H1 (cell line): Measurements from ENCODE around the gene ARSB. TPM values are rescaled to one million over a fixed set of nuclear protein-coding genes. Genes with fewer than 3 reads are reported as not detected.

ENCODE experiments used
- CTCF ChIA-PET: fragments of 300-600 bp; sonication (Branson Sonifier 250); formaldehyde crosslinking; loops from one replicate; lab custom pipeline; 2021; ENCODE audit not compliant: partially characterized antibody; lab: Charles Lee
- POLR2A ChIA-PET: fragments of 300-600 bp; sonication (Branson Sonifier 250); formaldehyde crosslinking; loops from one replicate; lab custom pipeline; 2021; ENCODE audit warnings: inconsistent platforms; ENCODE audit not compliant: partially characterized antibody; lab: Charles Lee
- DNase-seq, 2 experiments: peaks; one replicate each; pipeline versions ENCODE4 v3.0.0 to v3.0.0-alpha.2; 2010 to 2022; ENCODE audit warnings: low spot score in 2 of 2, low read depth in 1 of 2, mixed read lengths in 1 of 2
- FAIRE-seq: peaks from 2 replicates; lab custom pipeline; 2011; peaks lifted over from hg19 to GRCh38; lab: Jason Lieb, UNC
- H2AFZ ChIP-seq: 2 replicates; pipeline ENCODE4 v1.8.1; 2012; ENCODE audit warnings: low read length, inconsistent platforms
- H2AK5ac ChIP-seq: 2 replicates; pipeline ENCODE4 v1.6.1; 2013; ENCODE audit warnings: low read depth, low read length
- H2BK120ac ChIP-seq: replicated peaks from 2 replicates; pipeline ENCODE3; 2013; ENCODE audit warnings: low read depth, low read length, inconsistent platforms
- H2BK12ac ChIP-seq: 2 replicates; pipeline ENCODE4 v1.6.1; 2013; ENCODE audit warnings: low read depth, low read length
- H2BK15ac ChIP-seq: 2 replicates; pipeline ENCODE4 v1.6.1; 2013; ENCODE audit warnings: low read length
- H2BK20ac ChIP-seq: 2 replicates; pipeline ENCODE4 v1.6.1; 2013; ENCODE audit warnings: low read length
- H2BK5ac ChIP-seq: 2 replicates; pipeline ENCODE4 v1.6.1; 2013; ENCODE audit warnings: low read depth, low read length
- H3K14ac ChIP-seq: 2 replicates; pipeline ENCODE4 v1.6.1; 2013; ENCODE audit warnings: inconsistent platforms; ENCODE audit not compliant: insufficient read length
- H3K18ac ChIP-seq: 2 replicates; pipeline ENCODE4 v1.6.1; 2013; ENCODE audit warnings: low read length; ENCODE audit errors: extremely low read depth
- H3K23ac ChIP-seq: 2 replicates; pipeline ENCODE4 v1.6.1; 2013; ENCODE audit warnings: inconsistent platforms; ENCODE audit not compliant: insufficient read length
- H3K23me2 ChIP-seq: 2 replicates; pipeline ENCODE4 v1.6.1; 2013; ENCODE audit warnings: low read depth, low read length
- H3K27ac ChIP-seq: 2 replicates; pipeline ENCODE4 v1.6.1; 2011; ENCODE audit warnings: low read depth, low read length, inconsistent platforms
- H3K27me3 ChIP-seq, 4 experiments: replicated peaks in 1 of 4; 1 replicate in 1 of 4; 2 replicates in 3 of 4; pipeline versions ENCODE4 v1.6.1 to v1.8.1; 2011 to 2013; ENCODE audit warnings: low read length in 3 of 4, mild to moderate bottlenecking in 3 of 4, inconsistent platforms in 2 of 4, mixed read lengths in 2 of 4, moderate library complexity in 1 of 4; ENCODE audit not compliant: control insufficient read depth in 3 of 4, insufficient read depth in 3 of 4; ENCODE audit errors: extremely low read depth in 1 of 4
- H3K36me3 ChIP-seq, 4 experiments: 2 replicates each; pipeline versions ENCODE4 v1.6.1 to v1.8.1; 2011 to 2013; ENCODE audit warnings: mild to moderate bottlenecking in 4 of 4, low read length in 3 of 4, moderate library complexity in 2 of 4, control low read depth in 1 of 4, inconsistent platforms in 1 of 4; ENCODE audit not compliant: insufficient read depth in 4 of 4, control insufficient read depth in 2 of 4
- H3K4ac ChIP-seq: replicated peaks from 2 replicates; pipeline ENCODE3; 2013; ENCODE audit warnings: low read length, low read depth, mixed read lengths, inconsistent platforms; ENCODE audit not compliant: insufficient read length
- H3K4me1 ChIP-seq, 4 experiments: replicated peaks in 1 of 4; 1 replicate in 1 of 4; 2 replicates in 3 of 4; pipeline versions ENCODE4 v1.6.1 to v1.8.1; 2011 to 2013; ENCODE audit warnings: low read length in 3 of 4, inconsistent platforms in 2 of 4, mixed read lengths in 1 of 4; ENCODE audit not compliant: insufficient read depth in 4 of 4, control insufficient read depth in 3 of 4
- H3K4me2 ChIP-seq, 2 experiments: 2 replicates each; pipeline versions ENCODE4 v1.6.1 to v1.8.1; 2011 to 2013; ENCODE audit warnings: low read depth in 2 of 2, low read length in 2 of 2, control low read depth in 1 of 2, inconsistent platforms in 1 of 2, mild to moderate bottlenecking in 1 of 2; ENCODE audit not compliant: insufficient read depth in 1 of 2
- H3K4me3 ChIP-seq, 4 experiments: fragments of 200-600, 300-600 bp in 1 of 4; sonication (generic), shearing (Covaris generic), sonication (Bioruptor Twin) in 1 of 4; 2 replicates each; pipeline versions ENCODE4 v1.5.1 to v1.8.1; 2011 to 2016; ENCODE audit warnings: low read length in 4 of 4, low read depth in 3 of 4, control low read depth in 2 of 4, inconsistent platforms in 2 of 4, mild to moderate bottlenecking in 2 of 4, mixed read lengths in 1 of 4, moderate library complexity in 1 of 4; ENCODE audit not compliant: insufficient read depth in 2 of 4; ENCODE audit errors: extremely low read depth in 1 of 4
- H3K56ac ChIP-seq: replicated peaks from 2 replicates; pipeline ENCODE3; 2013; ENCODE audit warnings: low read depth, mild to moderate bottlenecking, mixed read lengths, low read length, inconsistent platforms; ENCODE audit not compliant: insufficient read length
- H3K79me1 ChIP-seq: 2 replicates; pipeline ENCODE4 v1.6.1; 2013; ENCODE audit warnings: low read depth, low read length, control low read depth
- H3K79me2 ChIP-seq, 2 experiments: 2 replicates each; pipeline versions ENCODE4 v1.6.1 to v1.8.1; 2012 to 2013; ENCODE audit warnings: low read length in 2 of 2, mild to moderate bottlenecking in 2 of 2, inconsistent platforms in 1 of 2; ENCODE audit not compliant: insufficient read depth in 2 of 2, control insufficient read depth in 1 of 2
- H3K9ac ChIP-seq, 4 experiments: replicated peaks in 1 of 4; 1 replicate in 1 of 4; 2 replicates in 3 of 4; pipeline versions ENCODE4 v1.6.1 to v1.8.1; 2011 to 2013; ENCODE audit warnings: low read depth in 3 of 4, low read length in 3 of 4, control low read depth in 2 of 4, mild to moderate bottlenecking in 2 of 4, moderate library complexity in 2 of 4, inconsistent platforms in 1 of 4; ENCODE audit errors: extremely low read depth in 1 of 4
- H3K9me3 ChIP-seq, 2 experiments: 2 replicates each; pipeline versions ENCODE4 v1.6.1 to v1.8.1; 2012 to 2013; ENCODE audit warnings: mild to moderate bottlenecking in 2 of 2, moderate library complexity in 2 of 2, control low read depth in 1 of 2, inconsistent platforms in 1 of 2, low read depth in 1 of 2, low read length in 1 of 2, mixed read lengths in 1 of 2; ENCODE audit not compliant: insufficient read depth in 2 of 2
- H4K20me1 ChIP-seq, 2 experiments: replicated peaks in 1 of 2; 2 replicates each; pipeline versions ENCODE3 to v1.8.1; 2011 to 2013; ENCODE audit warnings: inconsistent platforms in 2 of 2, low read length in 2 of 2, mild to moderate bottlenecking in 1 of 2; ENCODE audit not compliant: insufficient read depth in 2 of 2, control insufficient read depth in 1 of 2
- H4K5ac ChIP-seq: 2 replicates; pipeline ENCODE4 v1.6.1; 2013; ENCODE audit warnings: low read length, low read depth, mixed read lengths, inconsistent platforms; ENCODE audit not compliant: insufficient read length
- H4K8ac ChIP-seq: 2 replicates; pipeline ENCODE4 v1.8.0; 2013; ENCODE audit warnings: mild to moderate bottlenecking, moderate library complexity, low read length, inconsistent platforms; ENCODE audit not compliant: insufficient read depth; ENCODE audit errors: extremely low read depth
- H4K91ac ChIP-seq: replicated peaks from 2 replicates; pipeline ENCODE3; 2013; ENCODE audit warnings: low read length, mixed read lengths, inconsistent platforms; ENCODE audit not compliant: insufficient read length
- BRCA1 ChIP-seq: IDR thresholded peaks from 2 replicates; pipeline ENCODE4 v1.6.1; 2012; ENCODE audit warnings: low read depth, low read length, improper control_type of control experiment
- CHD1 ChIP-seq: IDR thresholded peaks from 2 replicates; pipeline ENCODE4 v1.6.1; 2012; ENCODE audit warnings: low read depth, low read length, improper control_type of control experiment
- CREB1 ChIP-seq: IDR thresholded peaks from 2 replicates; pipeline ENCODE4 v1.6.1; 2012; ENCODE audit warnings: inconsistent platforms
- CTBP2 ChIP-seq: IDR thresholded peaks from 2 replicates; pipeline ENCODE4 v1.7.0; 2011; ENCODE audit warnings: borderline replicate concordance, mild to moderate bottlenecking, moderate library complexity, mixed read lengths, low read length; ENCODE audit not compliant: insufficient read depth, insufficient read length
- HDAC2 ChIP-seq, 2 experiments: fragments of 300-600 bp in 1 of 2; sonication (generic) in 1 of 2; IDR thresholded peaks; 2 replicates each; pipeline ENCODE4 v1.6.1; 2011 to 2012; ENCODE audit warnings: low read depth in 2 of 2, low read length in 2 of 2, mild to moderate bottlenecking in 2 of 2, moderate library complexity in 2 of 2, borderline replicate concordance in 1 of 2, inconsistent platforms in 1 of 2
- KDM5A ChIP-seq: fragments of 200-600 bp; IDR thresholded peaks from 2 replicates; pipeline ENCODE4 v1.7.1; 2012; ENCODE audit warnings: mild to moderate bottlenecking, low read length, inconsistent platforms, mixed read lengths
- RBBP5 ChIP-seq: IDR thresholded peaks from 2 replicates; pipeline ENCODE4 v1.7.1; 2012; ENCODE audit warnings: low read depth, mild to moderate bottlenecking, inconsistent platforms, low read length, moderate library complexity, borderline replicate concordance
- RNF2 ChIP-seq: fragments of 200-900, 300-1000 bp; sonication (generic); IDR thresholded peaks from 2 replicates; pipeline ENCODE4 v1.7.1; 2016; ENCODE audit warnings: borderline replicate concordance, low read depth, mild to moderate bottlenecking, antibody characterized with exemption, low read length; ENCODE audit not compliant: poor library complexity, severe bottlenecking; ENCODE audit errors: missing control alignments
- SP2 ChIP-seq: IDR thresholded peaks from 2 replicates; pipeline ENCODE4 v1.6.1; 2012; ENCODE audit warnings: mild to moderate bottlenecking, low read length, inconsistent platforms
- TBP ChIP-seq: IDR thresholded peaks from 2 replicates; pipeline ENCODE4 v1.6.1; 2011; ENCODE audit warnings: low read depth, low read length, improper control_type of control experiment
- polyA plus RNA-seq, 7 experiments: library from polyadenylated mRNA; depleted of rRNA in 3 of 7; stranded (reverse) in 5 of 7; unstranded in 2 of 7; fragments of >200 nt in 5 of 7; fragments of 200-250 nt in 2 of 7; gene quantifications; 1 replicate in 5 of 7; 2 replicates in 1 of 7; 4 replicates in 1 of 7; pipeline versions ENCODE4 v1.2.1 to v1.2.3, GENCODE V29; 2011 to 2013; ENCODE audit warnings: missing spikeins in 2 of 7, mixed read lengths in 2 of 7
- total RNA-seq: library from RNA; stranded (reverse); fragmentation: NEBNext Ultra II Directional; extraction: Animal tissue kit (Norgen Biotek cat#: 25700); gene quantifications from 2 replicates; pipeline ENCODE4 v1.2.1, GENCODE V29; 2021

The ARSB gene
- total and polyA plus RNA-seq, 2 of the 8 experiments (the other 6 are each of a cell fraction or from before 2014, with no cell fraction given) = 6.4 to 13.9 TPM

DNA sequence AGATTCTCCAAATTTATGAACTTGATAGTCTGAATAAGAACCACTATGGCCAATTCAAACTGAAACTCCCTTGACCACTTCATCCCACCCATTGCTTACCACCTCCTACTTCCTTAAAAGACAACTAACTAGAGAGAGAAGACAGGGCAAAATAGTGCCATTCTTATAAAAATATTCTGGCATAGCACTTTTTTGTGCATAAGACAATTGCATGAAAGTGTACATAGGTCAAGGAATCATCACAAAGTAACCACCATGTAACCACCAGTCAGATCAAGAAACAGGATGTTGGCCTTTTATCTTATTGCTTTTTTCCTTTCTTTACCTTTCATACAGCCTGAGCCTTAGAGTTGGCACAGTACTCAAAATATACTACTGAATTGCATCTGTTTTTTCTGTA lies 8.1 kb upstream of the ARSB start:
- Histone ChIP-seq H4K91ac (no peak overlapping the region), H3K79me2 (no peaks in the 10 kb centered on the region), H3K36me3 (no peaks in the 10 kb centered on the region; a peak in 1 of 8 replicates), H3K9me3 (peaks cover 0 to 4% of the 10 kb centered on the region in 2 experiments; a peak in 1 of 4 replicates), H3K4me3 (no peak overlapping the region), H4K8ac (no peak overlapping the region), H4K5ac (no peak overlapping the region), H3K23ac (no peak overlapping the region), H4K20me1 (no peaks in the 10 kb centered on the region), H3K14ac (no peak overlapping the region), H3K4ac (no peak overlapping the region), H2BK20ac (no peak overlapping the region), H2AK5ac (no peak overlapping the region), H2BK120ac (no peak overlapping the region), H2BK5ac (no peak overlapping the region), H3K27ac (no peak overlapping the region), H2BK12ac (no peak overlapping the region), H3K4me2 (no peak overlapping the region), H3K27me3 (no peaks in the 10 kb centered on the region), H2AFZ (no peak overlapping the region), H3K23me2 (no peaks in the 10 kb centered on the region), H3K56ac (no peak overlapping the region), H3K18ac (no peak overlapping the region), H3K9ac (no peak overlapping the region), H2BK15ac (no peak overlapping the region), H3K79me1 (no peaks in the 10 kb centered on the region), H3K4me1 (no peaks in the 10 kb centered on the region)
- TF ChIP-seq RNF2 = no peak
- no peak for TF ChIP-seq CHD1
- no peak for TF ChIP-seq SP2
- TF ChIP-seq CTBP2 = no peak
- no peak for TF ChIP-seq KDM5A
- no peak for TF ChIP-seq BRCA1
- no peak for TF ChIP-seq HDAC2 (IDR thresholded peaks at IDR 0.05; ENCODE audit: borderline replicate concordance in 1 of 2, low read depth in 2 of 2, low read length in 2 of 2)
- TF ChIP-seq TBP = no peak
- TF ChIP-seq CREB1 = no peak
- no peak for TF ChIP-seq RBBP5
- ChIA-PET CTCF (interaction anchor here (0.7 kb wide), 1 partner anchor 28 kb away, joined by 3 read pairs; no protein-coding TSS in a partner anchor), POLR2A (interaction anchor here (0.6 to 1.7 kb wide), 2 partner anchors 9 to 13 kb away, joined by 3 to 9 read pairs; partner anchors contain the start of gene ARSB)
- FAIRE-seq (no peak), DNase-seq (no peak)
